HepG2 (cell line): Measurements from ENCODE around the gene FAM9C.

Experiments used
- ELF3 ChIP-seq: IDR thresholded peaks from 2 replicates; pipeline ENCODE4 v1.6.1; 2016; ENCODE audit warnings: missing genetic modification reagents, missing compliant biosample characterization
- MLX ChIP-seq: IDR thresholded peaks from 2 replicates; pipeline ENCODE4 v1.6.1; 2016
- NFKB2 ChIP-seq: sonication (generic); formaldehyde crosslinking; IDR thresholded peaks from 2 replicates; pipeline ENCODE4 v1.4.0; 2020; ENCODE audit warnings: missing genetic modification reagents, borderline replicate concordance
- NR2C2 ChIP-seq: sonication (generic); formaldehyde crosslinking; IDR thresholded peaks from 2 replicates; pipeline ENCODE4 v1.4.0; 2020; ENCODE audit warnings: missing genetic modification reagents, mild to moderate bottlenecking, moderate library complexity, borderline replicate concordance
- PHB2 ChIP-seq: fragments of 450-650 bp; IDR thresholded peaks from 2 replicates; pipeline ENCODE4 v1.6.1; 2018; ENCODE audit not compliant: partially characterized antibody
- POLR2AphosphoS5 ChIP-seq: IDR thresholded peaks from 2 replicates; pipeline ENCODE4 v1.6.1; 2012; ENCODE audit warnings: low read depth, low read length
- RXRA ChIP-seq: sonication (generic); formaldehyde crosslinking; IDR thresholded peaks from 2 replicates; pipeline ENCODE4 v1.5.1; 2020; ENCODE audit warnings: missing genetic modification reagents
- SP1 ChIP-seq, 2 experiments: fragments of 450-650 bp in 1 of 2; sonication (generic) in 1 of 2; formaldehyde crosslinking in 1 of 2; IDR thresholded peaks; 2 replicates each; pipeline versions ENCODE4 v1.4.0 to v1.6.1; 2016 to 2020; ENCODE audit warnings: missing genetic modification reagents in 1 of 2
- TFAP4 ChIP-seq: sonication (generic); IDR thresholded peaks from 2 replicates; pipeline ENCODE4 v1.6.1; 2016; ENCODE audit warnings: low read depth, borderline replicate concordance
- TP53 ChIP-seq: sonication (generic); formaldehyde crosslinking; conservative IDR thresholded peaks from 2 replicates; pipeline ENCODE4 v1.4.0; 2020; ENCODE audit warnings: missing genetic modification reagents
- ZBTB38 ChIP-seq: sonication (generic); formaldehyde crosslinking; IDR thresholded peaks from 2 replicates; pipeline ENCODE4 v1.5.1; 2020; ENCODE audit warnings: mild to moderate bottlenecking, missing genetic modification reagents
- ZNF263 ChIP-seq: sonication (generic); formaldehyde crosslinking; IDR thresholded peaks from 2 replicates; pipeline ENCODE4 v1.4.0; 2020; ENCODE audit warnings: missing genetic modification reagents

DNA sequence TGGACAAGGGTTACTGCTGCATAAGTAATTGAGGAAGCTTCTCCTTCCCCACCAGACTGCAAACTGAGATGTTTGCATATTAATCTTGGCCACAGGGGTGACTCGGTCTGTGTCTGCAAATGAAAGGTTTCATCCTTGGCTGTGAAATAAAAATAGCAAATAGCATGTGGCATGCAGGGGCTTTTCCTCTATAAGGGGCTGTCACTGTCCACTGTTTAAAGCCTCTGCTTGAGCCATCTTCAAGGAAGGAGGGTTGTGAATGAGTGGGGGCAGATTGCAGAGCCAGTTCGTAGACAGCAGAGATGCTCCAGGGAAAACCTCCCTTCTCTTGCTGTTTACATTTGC, 36.3 kb downstream of the FAM9C start:
- TF ChIP-seq ELF3 (CRISPR knock-in tag) (no peak), TFAP4 (no peak), PHB2 (no peak), ZNF263 (no peak), ZBTB38 (CRISPR knock-in tag) (no peak), NR2C2 (no peak), TP53 (CRISPR knock-in tag) (no peak), POLR2AphosphoS5 (no peak), NFKB2 (CRISPR knock-in tag) (no peak), MLX (CRISPR knock-in tag) (no peak), RXRA (CRISPR knock-in tag) (no peak), SP1 (IDR thresholded peaks at IDR 0.05) (no peak), SP1 (CRISPR knock-in tag; IDR thresholded peaks at IDR 0.05) (no peak)
